Testis (tissue), 2 donors: ENCODE data around the gene SLC6A7.

Source experiments
- CTCF ChIP-seq, 3 experiments: fragments of 450-650 bp in 2 of 3; fragments of 200-600 bp in 1 of 3; sonication (generic) in 1 of 3; IDR thresholded peaks; one replicate each; pipeline ENCODE4 v1.5.1; 2016 to 2019; ENCODE audit warnings: antibody characterized with exemption in 3 of 3, mild to moderate bottlenecking in 2 of 3, moderate library complexity in 1 of 3
- POLR2A ChIP-seq: fragments of 450-650 bp; IDR thresholded peaks from one replicate; pipeline ENCODE4 v1.6.1; 2017; ENCODE audit warnings: antibody characterized with exemption, mild to moderate bottlenecking, moderate library complexity

GRCh38 chr5:150243590-150243989 lies 53.7 kb downstream of the SLC6A7 start:
- TF ChIP-seq CTCF (IDR thresholded peaks at IDR 0.05), result no peak
- no peak for TF ChIP-seq POLR2A
